ENCODE measurements around the gene VEPH1. TPM values are rescaled to one million over a fixed set of nuclear protein-coding genes. Genes with fewer than 3 reads are reported as not detected.
"Not testable (repeated sequence)": the region's sequence is repeated elsewhere in the genome, so short reads cannot be mapped to it uniquely, and the experiment has no call there.

VEPH1 gene
- total RNA-seq, 1 donor from 2014 or later: 10.8 TPM

GRCh38 chr3:157350651-157351050 is 152.6 kb downstream of the VEPH1 start:
- DNase-seq (ENCODE audit: low spot score): not testable (repeated sequence)

GRCh38 chr3:157348304-157349075 is 154.7 kb downstream of the VEPH1 start:
- DNase-seq (ENCODE audit: low spot score): not testable (repeated sequence)

GRCh38 chr3:157347577-157348303 is 155.5 kb downstream of the VEPH1 start:
- no peak for DNase-seq (ENCODE audit: low spot score)

- DNase-seq (ENCODE audit: low spot score): no peak
Measured at GRCh38 chr3:157336252-157337009, 166.8 kb downstream of the VEPH1 start.

GRCh38 chr3:157335233-157336076 is 167.8 kb downstream of the VEPH1 start:
- DNase-seq (ENCODE audit: low spot score): no peak

- no peak for DNase-seq (ENCODE audit: low spot score)
Measured at GRCh38 chr3:157333551-157333991, 169.6 kb downstream of the VEPH1 start.

- no peak for DNase-seq (ENCODE audit: low spot score)
Measured at GRCh38 chr3:157330206-157330605, 173.0 kb downstream of the VEPH1 start.

- DNase-seq (ENCODE audit: low spot score): no peak
Measured at GRCh38 chr3:157329551-157329950, 173.7 kb downstream of the VEPH1 start.

GRCh38 chr3:157327837-157328236 is 175.4 kb downstream of the VEPH1 start:
- DNase-seq (ENCODE audit: low spot score): no peak

- no peak for DNase-seq (ENCODE audit: low spot score)
Measured at GRCh38 chr3:157327018-157327417, 176.2 kb downstream of the VEPH1 start.

GRCh38 chr3:157324869-157325268 is 178.3 kb downstream of the VEPH1 start:
- DNase-seq (ENCODE audit: low spot score): not testable (repeated sequence)

- no peak for DNase-seq (ENCODE audit: low spot score)
Measured at GRCh38 chr3:157323360-157323759, 179.9 kb downstream of the VEPH1 start.

GRCh38 chr3:157319672-157320071 is 183.5 kb downstream of the VEPH1 start:
- no peak for DNase-seq (ENCODE audit: low spot score)

- no peak for DNase-seq (ENCODE audit: low spot score)
Measured at GRCh38 chr3:157318639-157319288, 184.5 kb downstream of the VEPH1 start.

- no peak for DNase-seq (ENCODE audit: low spot score)
Measured at GRCh38 chr3:157317895-157318294, 185.3 kb downstream of the VEPH1 start.

- no peak for DNase-seq (ENCODE audit: low spot score)
Measured at GRCh38 chr3:157313186-157313585, 190.0 kb downstream of the VEPH1 start.

GRCh38 chr3:157312376-157312745 is 190.9 kb downstream of the VEPH1 start:
- DNase-seq (ENCODE audit: low spot score): no peak

- no peak for DNase-seq (ENCODE audit: low spot score)
Measured at GRCh38 chr3:157311633-157312375, 191.4 kb downstream of the VEPH1 start.

- no peak for DNase-seq (ENCODE audit: low spot score)
Measured at GRCh38 chr3:157310329-157311052, 192.7 kb downstream of the VEPH1 start.

Data from ureter (tissue), 1 donor.